Smooth muscle cell (in vitro differentiated cells): ENCODE data around the gene EPHX1. TPM values are rescaled to one million over a fixed set of nuclear protein-coding genes. Genes with fewer than 3 reads are reported as not detected.
A peak's percentile ranks its signal among the peaks of the same experiment; 100 is the strongest.
"Not testable (repeated sequence)": the region's sequence is repeated elsewhere in the genome, so short reads cannot be mapped to it uniquely, and the experiment has no call there.

Experiments used
- DNase-seq: peaks from one replicate; lab custom pipeline; 2025; ENCODE audit not compliant: unreplicated experiment; lab: John Stamatoyannopoulos, UW
- H2AFZ ChIP-seq: fragments of 200-600 bp; sonication (generic); 2 replicates; pipeline ENCODE4 v1.6.0; 2016; ENCODE audit warnings: antibody characterized with exemption, low read depth, mild to moderate bottlenecking
- H3F3A ChIP-seq: fragments of 200-600 bp; sonication (generic); 2 replicates; pipeline ENCODE4 v1.6.0; 2017; ENCODE audit warnings: antibody characterized with exemption, low read depth
- H3K27ac ChIP-seq: fragments of 200-600 bp; sonication (generic); 2 replicates; pipeline ENCODE4 v1.5.1; 2016; ENCODE audit warnings: low read depth, mild to moderate bottlenecking
- H3K27me3 ChIP-seq: fragments of 200-600 bp; sonication (generic); 2 replicates; pipeline ENCODE4 v1.6.1; 2016; ENCODE audit warnings: low read depth, mild to moderate bottlenecking
- H3K36me3 ChIP-seq: fragments of 200-600 bp; sonication (generic); 2 replicates; pipeline ENCODE4 v1.5.1; 2016; ENCODE audit warnings: low read depth
- H3K4me1 ChIP-seq: fragments of 200-600 bp; sonication (generic); 2 replicates; pipeline ENCODE4 v1.5.1; 2016; ENCODE audit warnings: low read depth
- H3K4me2 ChIP-seq: fragments of 200-600 bp; sonication (generic); 2 replicates; pipeline ENCODE4 v1.6.0; 2016; ENCODE audit warnings: mild to moderate bottlenecking
- H3K4me3 ChIP-seq: fragments of 200-600 bp; sonication (generic); 2 replicates; pipeline ENCODE4 v1.5.1; 2016; ENCODE audit warnings: mild to moderate bottlenecking
- H3K79me2 ChIP-seq: fragments of 200-600 bp; sonication (generic); 2 replicates; pipeline ENCODE4 v1.6.0; 2016; ENCODE audit warnings: low read depth, mild to moderate bottlenecking
- H3K9ac ChIP-seq: fragments of 200-600 bp; sonication (generic); 2 replicates; pipeline ENCODE4 v1.6.0; 2016; ENCODE audit warnings: low read depth
- H3K9me3 ChIP-seq: fragments of 200-600 bp; sonication (generic); replicated peaks from 2 replicates; pipeline ENCODE4 v1.5.1; 2016; ENCODE audit warnings: low read depth
- H4K20me1 ChIP-seq: fragments of 200-600 bp; sonication (generic); 2 replicates; pipeline ENCODE4 v1.6.0; 2016; ENCODE audit warnings: low read depth
- CTCF ChIP-seq: fragments of 200-600 bp; sonication (generic); IDR thresholded peaks from 2 replicates; pipeline ENCODE4 v1.5.1; 2017; ENCODE audit warnings: borderline replicate concordance, mild to moderate bottlenecking, antibody characterized with exemption; ENCODE audit not compliant: insufficient read depth, poor library complexity, severe bottlenecking
- WGBS: methylation state at CpG from one replicate; pipeline ENCODE4 v1.1.7; 2016; ENCODE audit warnings: low lambda C conversion rate; 5-methylcytosine and 5-hydroxymethylcytosine counted together
- polyA plus RNA-seq: library from polyadenylated mRNA; unstranded; fragments of >200 nt; fragmentation: Nextera tagmentation; extraction: Ambion mirVana; gene quantifications from 2 replicates; pipeline ENCODE4 v1.2.1, GENCODE V29; 2016
- total RNA-seq: library from RNA; depleted of rRNA; stranded (reverse); fragments of >200 nt; gene quantifications from 2 replicates; pipeline ENCODE4 v1.2.3, GENCODE V29; 2014

Gene EPHX1
- total and polyA plus RNA-seq, 2 experiments from 2014 or later: 16.1 to 22.2 TPM

GRCh38 chr1:225778337-225778669, 31.6 kb upstream of the EPHX1 start:
- Histone ChIP-seq H3K4me2 (peak overlapping the region; percentile 93), H2AFZ (peak overlapping the region; percentile 88), H3K9me3 (no peaks in the 10 kb centered on the region), H3K27me3 (no peaks in the 10 kb centered on the region), H3K4me1 (peaks cover 41% of the 10 kb centered on the region), H4K20me1 (peaks cover 42% of the 10 kb centered on the region), H3K9ac (peak overlapping the region; percentile 94), H3K27ac (peak overlapping the region; percentile 94), H3K79me2 (peaks cover 65% of the 10 kb centered on the region), H3F3A (peaks cover 28% of the 10 kb centered on the region), H3K4me3 (peak overlapping the region; percentile 71), H3K36me3 (no peaks in the 10 kb centered on the region)
- WGBS: 1% methylated on average over 3 of the region's 3 CpGs
- no peak for DNase-seq
- no peak for TF ChIP-seq CTCF

GRCh38 chr1:225779165-225779564, 30.8 kb upstream of the EPHX1 start:
- H3K27me3 ChIP-seq, H3K36me3 ChIP-seq, H3K9me3 ChIP-seq, DNase-seq, H2AFZ ChIP-seq: not testable (repeated sequence)
- peak overlapping the region; percentile 71 for H3K4me3 ChIP-seq
- H3F3A ChIP-seq: peaks cover 21% of the 10 kb centered on the region
- peak overlapping the region; percentile 94 for H3K27ac ChIP-seq
- peaks cover 72% of the 10 kb centered on the region for H3K79me2 ChIP-seq
- peak overlapping the region; percentile 94 for H3K9ac ChIP-seq
- peaks cover 38% of the 10 kb centered on the region for H3K4me1 ChIP-seq
- H4K20me1 ChIP-seq: peaks cover 49% of the 10 kb centered on the region
- 58% methylated on average over 13 of the region's 13 CpGs for WGBS
- peak overlapping the region; percentile 93 for H3K4me2 ChIP-seq

- Histone ChIP-seq H3K4me2 (peak overlapping the region; percentile 93), H3K4me3 (peak overlapping the region; percentile 71)
Observed at GRCh38 chr1:225780134-225780533, 29.8 kb upstream of the EPHX1 start.

GRCh38 chr1:225780630-225781029, 29.3 kb upstream of the EPHX1 start:
- no peak for TF ChIP-seq CTCF
- no peaks in the 10 kb centered on the region for H3K9me3 ChIP-seq
- 87% methylated on average over 1 of the region's 1 CpG for WGBS
- DNase-seq: no peak
- H3K36me3 ChIP-seq: peaks cover 3% of the 10 kb centered on the region
- H3K4me1 ChIP-seq: peaks cover 36% of the 10 kb centered on the region
- peaks cover 10% of the 10 kb centered on the region for H3F3A ChIP-seq
- H3K4me3 ChIP-seq: no peak overlapping the region
- no peaks in the 10 kb centered on the region for H3K27me3 ChIP-seq
- H2AFZ ChIP-seq: no peak overlapping the region
- H4K20me1 ChIP-seq: peaks cover 63% of the 10 kb centered on the region
- H3K27ac ChIP-seq: no peak overlapping the region
- H3K9ac ChIP-seq: no peak overlapping the region
- H3K79me2 ChIP-seq: peaks cover 86% of the 10 kb centered on the region
- H3K4me2 ChIP-seq: peak overlapping the region; percentile 5

More at GRCh38 chr1:225780134-225780533, 29.8 kb upstream of the EPHX1 start:
- Histone ChIP-seq H3K27ac (peak overlapping the region; percentile 16), H3K4me1 (peaks cover 36% of the 10 kb centered on the region), H2AFZ (no peak overlapping the region), H3K9ac (no peak overlapping the region), H3K27me3 (no peaks in the 10 kb centered on the region), H3F3A (peaks cover 12% of the 10 kb centered on the region), H3K36me3 (peaks cover 3% of the 10 kb centered on the region), H3K79me2 (peaks cover 81% of the 10 kb centered on the region), H3K9me3 (no peaks in the 10 kb centered on the region), H4K20me1 (peaks cover 59% of the 10 kb centered on the region)
- DNase-seq: no peak
- no peak for TF ChIP-seq CTCF
- WGBS: 92% methylated on average over 5 of the region's 5 CpGs

- not testable (repeated sequence) for H3K4me1 ChIP-seq, H3K9ac ChIP-seq, H3K27ac ChIP-seq, H3K9me3 ChIP-seq, H2AFZ ChIP-seq, H3F3A ChIP-seq, H3K4me3 ChIP-seq, DNase-seq, H3K4me2 ChIP-seq, H3K27me3 ChIP-seq
- Histone ChIP-seq H3K36me3 (peaks cover 26% of the 10 kb centered on the region), H3K79me2 (peaks cover 47% of the 10 kb centered on the region), H4K20me1 (peaks cover 42% of the 10 kb centered on the region)
- 100% methylated on average over 3 of the region's 3 CpGs for WGBS
Observed at GRCh38 chr1:225789142-225789541, 20.8 kb upstream of the EPHX1 start.
